Measurements from ENCODE around the gene ATG10.
A peak's percentile ranks its signal among the peaks of the same experiment; 100 is the strongest.
"Not testable (repeated sequence)": the region's sequence is repeated elsewhere in the genome, so short reads cannot be mapped to it uniquely, and the experiment has no call there.

The ATG10 gene

GRCh38 chr5:82019342-82020138 is 47.7 kb downstream of the ATG10 start:
- no peak for TF ChIP-seq CTCF (conservative IDR thresholded peaks at IDR 0.05; ENCODE audit: low read depth)
- ChIA-PET POLR2A (ENCODE audit: low non-redundant PET) (no interaction called here), CTCF (interaction anchor here (0.6 kb wide), 1 partner anchor 787 kb away, joined by 3 read pairs; no protein-coding TSS in a partner anchor)
- DNase-seq (ENCODE audit: low spot score) = no peak
- no peak overlapping the region for H3K27ac ChIP-seq

GRCh38 chr5:82022499-82022898 is 50.7 kb downstream of the ATG10 start:
- CTCF ChIA-PET = no interaction called here
- POLR2A ChIA-PET (ENCODE audit: low non-redundant PET) = no interaction called here
- no peak for DNase-seq (ENCODE audit: low spot score)
- TF ChIP-seq CTCF (conservative IDR thresholded peaks at IDR 0.05; ENCODE audit: low read depth) = no peak
- no peak overlapping the region for H3K27ac ChIP-seq

- no peak overlapping the region for H3K27ac ChIP-seq
- ChIA-PET POLR2A (ENCODE audit: low non-redundant PET) (no interaction called here), CTCF (no interaction called here)
- no peak for TF ChIP-seq CTCF (conservative IDR thresholded peaks at IDR 0.05; ENCODE audit: low read depth)
- DNase-seq (ENCODE audit: low spot score) = no peak
These were observed 51.8 kb downstream of the ATG10 start for GRCh38 chr5:82023644-82024043.

DNA sequence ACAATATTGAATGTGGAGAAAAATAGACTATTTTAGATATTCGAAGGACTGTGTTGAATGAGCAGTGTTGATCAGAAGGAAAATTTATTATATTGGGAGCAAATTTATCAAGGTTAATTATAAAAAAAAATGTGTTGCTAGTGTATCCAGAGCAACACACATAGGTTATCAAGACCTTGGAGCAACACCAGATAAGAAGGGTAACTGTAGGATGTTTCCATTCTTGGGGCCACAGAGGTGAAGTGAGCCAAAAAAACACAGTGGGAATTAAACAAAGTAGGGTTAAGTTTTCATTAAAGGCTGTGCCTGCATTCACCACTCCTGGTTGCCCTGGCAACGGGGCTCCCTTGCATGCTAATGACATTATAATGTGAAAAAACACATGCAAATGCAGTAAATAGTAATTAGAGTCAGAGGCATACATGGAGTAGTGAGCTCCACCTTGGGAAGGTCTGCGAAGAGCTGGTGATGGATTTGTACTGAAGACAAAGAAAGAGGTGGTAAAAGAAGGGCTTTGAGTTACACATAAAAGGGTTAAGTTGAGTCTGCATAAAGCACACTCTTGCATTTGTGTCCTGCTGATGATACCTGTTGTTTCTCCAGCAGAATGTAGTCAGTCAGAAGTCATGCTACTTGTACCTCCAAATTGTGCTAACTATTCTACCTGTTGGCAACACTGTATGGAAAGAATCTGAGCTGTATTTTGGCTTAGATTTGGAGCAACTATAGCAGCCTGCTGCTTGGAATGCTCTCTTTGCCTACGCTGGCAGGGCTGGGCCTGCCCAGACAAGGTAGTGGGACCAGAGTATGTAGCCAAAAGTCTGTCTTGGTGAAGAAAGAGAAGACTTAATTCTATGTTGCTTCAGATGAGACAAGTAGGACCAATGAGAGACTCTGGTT is 59.6 kb downstream of the ATG10 start:
- ChIA-PET POLR2A (ENCODE audit: low non-redundant PET) (no interaction called here), CTCF (interaction anchor here (0.7 kb wide), 1 partner anchor 82 kb away, joined by 3 read pairs; no protein-coding TSS in a partner anchor)
- TF ChIP-seq CTCF (conservative IDR thresholded peaks at IDR 0.05; ENCODE audit: low read depth) = no peak
- no peak overlapping the region for H3K27ac ChIP-seq
- peak; percentile 45 for DNase-seq (ENCODE audit: low spot score)

- H3K27ac ChIP-seq; DNase-seq (ENCODE audit: low spot score); CTCF ChIA-PET; POLR2A ChIA-PET (ENCODE audit: low non-redundant PET): not testable (repeated sequence)
These were observed 71.1 kb downstream of the ATG10 start for GRCh38 chr5:82042894-82043293.

DNA sequence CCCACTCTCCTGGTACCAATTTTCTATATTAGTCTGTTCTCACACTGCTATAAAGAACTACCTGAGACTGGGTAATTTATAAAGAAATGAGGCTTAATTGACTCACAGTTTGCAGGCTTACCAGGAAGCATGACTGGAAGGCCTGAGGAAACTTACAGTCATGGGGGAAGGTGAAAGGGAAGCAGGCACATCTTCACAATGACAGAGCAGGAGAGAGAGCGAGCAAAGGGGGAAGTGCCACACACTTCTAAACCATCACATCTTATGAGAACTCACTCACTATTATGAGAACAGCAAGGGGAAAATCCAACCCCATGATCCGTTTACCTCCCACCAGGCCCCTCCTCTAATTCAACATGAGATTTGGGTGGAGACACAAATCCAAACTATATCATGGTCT is 72.2 kb downstream of the ATG10 start:
- POLR2A ChIA-PET (ENCODE audit: low non-redundant PET) = no interaction called here
- DNase-seq (ENCODE audit: low spot score) = no peak
- no peak for TF ChIP-seq CTCF (conservative IDR thresholded peaks at IDR 0.05; ENCODE audit: low read depth)
- no peak overlapping the region for H3K27ac ChIP-seq
- CTCF ChIA-PET = no interaction called here

Data from RWPE1 (cell line).